Brain microvascular endothelial cell (primary cell): Measurements from ENCODE around the gene SCARB1.
"Not testable (repeated sequence)": the region's sequence is repeated elsewhere in the genome, so short reads cannot be mapped to it uniquely, and the experiment has no call there.

Source experiments
- DNase-seq: peaks from one replicate; pipeline ENCODE4 v3.0.0-alpha.2; 2020
- H3K27ac ChIP-seq: fragments of 250-450 bp; sonication (Bioruptor Pico); 2 replicates; pipeline ENCODE4 v1.5.1; 2020; ENCODE audit warnings: mild to moderate bottlenecking, moderate library complexity
- H3K27me3 ChIP-seq: fragments of 250-450 bp; sonication (Bioruptor Pico); replicated peaks from 2 replicates; pipeline ENCODE4 v1.5.1; 2020; ENCODE audit warnings: mild to moderate bottlenecking
- H3K36me3 ChIP-seq: fragments of 250-450 bp; sonication (Bioruptor Pico); replicated peaks from 2 replicates; pipeline ENCODE4 v1.5.1; 2020; ENCODE audit warnings: mild to moderate bottlenecking
- H3K4me3 ChIP-seq: 2 replicates; pipeline ENCODE4 v1.5.1; 2011; ENCODE audit warnings: low read depth, mild to moderate bottlenecking, control low read depth, low read length, moderate library complexity
- CTCF ChIP-seq: IDR thresholded peaks from 2 replicates; pipeline ENCODE4 v1.5.1; 2011; ENCODE audit warnings: low read depth, mild to moderate bottlenecking, moderate library complexity, low read length, control low read depth, inconsistent platforms; ENCODE audit errors: missing control alignments
- in situ Hi-C: cut with HindIII; loops from 2 replicates; pipeline ENCODE4 v1.10.0; 2017; ENCODE audit warnings: low sequenced_read_pairs, low pct_ligation_motif_present

SCARB1 gene

GRCh38 chr12:124883263-124884130 lies 19.8 kb upstream of the SCARB1 start:
- Histone ChIP-seq H3K36me3 (no peaks in the 10 kb centered on the region), H3K4me3 (no peak overlapping the region), H3K27ac (no peak overlapping the region), H3K27me3 (no peaks in the 10 kb centered on the region)
- in situ Hi-C loops = no loop called here
- DNase-seq = no peak
- TF ChIP-seq CTCF = no peak

- DNase-seq = no peak
Measured at GRCh38 chr12:124881123-124881522, 17.5 kb upstream of the SCARB1 start.

GRCh38 chr12:124880335-124880734 lies 16.7 kb upstream of the SCARB1 start:
- H3K27ac ChIP-seq, H3K36me3 ChIP-seq, H3K27me3 ChIP-seq, in situ Hi-C loops, H3K4me3 ChIP-seq: not testable (repeated sequence)
- peak; percentile 33 for DNase-seq

More at GRCh38 chr12:124881123-124881522, 17.5 kb upstream of the SCARB1 start:
- no peak for TF ChIP-seq CTCF
- Histone ChIP-seq H3K27ac (no peak overlapping the region), H3K27me3 (no peaks in the 10 kb centered on the region), H3K36me3 (no peaks in the 10 kb centered on the region), H3K4me3 (no peak overlapping the region)
- in situ Hi-C loops = no loop called here

GRCh38 chr12:124878795-124879516 lies 15.3 kb upstream of the SCARB1 start:
- in situ Hi-C loops = no loop called here

GRCh38 chr12:124877423-124877822 lies 13.8 kb upstream of the SCARB1 start:
- in situ Hi-C loops = no loop called here
- Histone ChIP-seq H3K36me3 (no peaks in the 10 kb centered on the region), H3K27ac (no peak overlapping the region), H3K4me3 (no peak overlapping the region), H3K27me3 (no peaks in the 10 kb centered on the region)
- DNase-seq = no peak
- no peak for TF ChIP-seq CTCF

More at GRCh38 chr12:124878795-124879516, 15.3 kb upstream of the SCARB1 start:
- Histone ChIP-seq H3K27me3 (no peaks in the 10 kb centered on the region), H3K36me3 (no peaks in the 10 kb centered on the region), H3K4me3 (no peak overlapping the region), H3K27ac (no peak overlapping the region)
- no peak for TF ChIP-seq CTCF
- DNase-seq = no peak

GRCh38 chr12:124876171-124876570 lies 12.5 kb upstream of the SCARB1 start:
- H3K27ac ChIP-seq = no peak overlapping the region

More at GRCh38 chr12:124876171-124876570, 12.5 kb upstream of the SCARB1 start:
- in situ Hi-C loops = no loop called here
- Histone ChIP-seq H3K4me3 (no peak overlapping the region), H3K27me3 (no peaks in the 10 kb centered on the region), H3K36me3 (no peaks in the 10 kb centered on the region)
- no peak for DNase-seq
- TF ChIP-seq CTCF = no peak
